H1 (cell line): ENCODE results near the gene OR51T1. TPM values are rescaled to one million over a fixed set of nuclear protein-coding genes. Genes with fewer than 3 reads are reported as not detected.
A peak's percentile ranks its signal among the peaks of the same experiment; 100 is the strongest.

Experiments used
- CTCF ChIA-PET: fragments of 300-600 bp; sonication (Branson Sonifier 250); formaldehyde crosslinking; loops from one replicate; lab custom pipeline; 2021; ENCODE audit not compliant: partially characterized antibody; lab: Charles Lee
- POLR2A ChIA-PET: fragments of 300-600 bp; sonication (Branson Sonifier 250); formaldehyde crosslinking; loops from one replicate; lab custom pipeline; 2021; ENCODE audit warnings: inconsistent platforms; ENCODE audit not compliant: partially characterized antibody; lab: Charles Lee
- DNase-seq, 2 experiments: peaks; one replicate each; pipeline versions ENCODE4 v3.0.0 to v3.0.0-alpha.2; 2010 to 2022; ENCODE audit warnings: low spot score in 2 of 2, low read depth in 1 of 2, mixed read lengths in 1 of 2
- FAIRE-seq: peaks from 2 replicates; lab custom pipeline; 2011; peaks lifted over from hg19 to GRCh38; lab: Jason Lieb, UNC
- H2AFZ ChIP-seq: 2 replicates; pipeline ENCODE4 v1.8.1; 2012; ENCODE audit warnings: low read length, inconsistent platforms
- H2AK5ac ChIP-seq: 2 replicates; pipeline ENCODE4 v1.6.1; 2013; ENCODE audit warnings: low read depth, low read length
- H2BK120ac ChIP-seq: replicated peaks from 2 replicates; pipeline ENCODE3; 2013; ENCODE audit warnings: low read depth, low read length, inconsistent platforms
- H2BK12ac ChIP-seq: 2 replicates; pipeline ENCODE4 v1.6.1; 2013; ENCODE audit warnings: low read depth, low read length
- H2BK15ac ChIP-seq: 2 replicates; pipeline ENCODE4 v1.6.1; 2013; ENCODE audit warnings: low read length
- H2BK20ac ChIP-seq: 2 replicates; pipeline ENCODE4 v1.6.1; 2013; ENCODE audit warnings: low read length
- H2BK5ac ChIP-seq: 2 replicates; pipeline ENCODE4 v1.6.1; 2013; ENCODE audit warnings: low read depth, low read length
- H3K14ac ChIP-seq: 2 replicates; pipeline ENCODE4 v1.6.1; 2013; ENCODE audit warnings: inconsistent platforms; ENCODE audit not compliant: insufficient read length
- H3K18ac ChIP-seq: 2 replicates; pipeline ENCODE4 v1.6.1; 2013; ENCODE audit warnings: low read length; ENCODE audit errors: extremely low read depth
- H3K23ac ChIP-seq: 2 replicates; pipeline ENCODE4 v1.6.1; 2013; ENCODE audit warnings: inconsistent platforms; ENCODE audit not compliant: insufficient read length
- H3K23me2 ChIP-seq: 2 replicates; pipeline ENCODE4 v1.6.1; 2013; ENCODE audit warnings: low read depth, low read length
- H3K27ac ChIP-seq: 2 replicates; pipeline ENCODE4 v1.6.1; 2011; ENCODE audit warnings: low read depth, low read length, inconsistent platforms
- H3K27me3 ChIP-seq, 4 experiments: replicated peaks in 1 of 4; 1 replicate in 1 of 4; 2 replicates in 3 of 4; pipeline versions ENCODE4 v1.6.1 to v1.8.1; 2011 to 2013; ENCODE audit warnings: low read length in 3 of 4, mild to moderate bottlenecking in 3 of 4, inconsistent platforms in 2 of 4, mixed read lengths in 2 of 4, moderate library complexity in 1 of 4; ENCODE audit not compliant: control insufficient read depth in 3 of 4, insufficient read depth in 3 of 4; ENCODE audit errors: extremely low read depth in 1 of 4
- H3K36me3 ChIP-seq, 4 experiments: 2 replicates each; pipeline versions ENCODE4 v1.6.1 to v1.8.1; 2011 to 2013; ENCODE audit warnings: mild to moderate bottlenecking in 4 of 4, low read length in 3 of 4, moderate library complexity in 2 of 4, control low read depth in 1 of 4, inconsistent platforms in 1 of 4; ENCODE audit not compliant: insufficient read depth in 4 of 4, control insufficient read depth in 2 of 4
- H3K4ac ChIP-seq: replicated peaks from 2 replicates; pipeline ENCODE3; 2013; ENCODE audit warnings: low read length, low read depth, mixed read lengths, inconsistent platforms; ENCODE audit not compliant: insufficient read length
- H3K4me1 ChIP-seq, 4 experiments: replicated peaks in 1 of 4; 1 replicate in 1 of 4; 2 replicates in 3 of 4; pipeline versions ENCODE4 v1.6.1 to v1.8.1; 2011 to 2013; ENCODE audit warnings: low read length in 3 of 4, inconsistent platforms in 2 of 4, mixed read lengths in 1 of 4; ENCODE audit not compliant: insufficient read depth in 4 of 4, control insufficient read depth in 3 of 4
- H3K4me2 ChIP-seq, 2 experiments: 2 replicates each; pipeline versions ENCODE4 v1.6.1 to v1.8.1; 2011 to 2013; ENCODE audit warnings: low read depth in 2 of 2, low read length in 2 of 2, control low read depth in 1 of 2, inconsistent platforms in 1 of 2, mild to moderate bottlenecking in 1 of 2; ENCODE audit not compliant: insufficient read depth in 1 of 2
- H3K4me3 ChIP-seq, 4 experiments: fragments of 200-600, 300-600 bp in 1 of 4; sonication (generic), shearing (Covaris generic), sonication (Bioruptor Twin) in 1 of 4; 2 replicates each; pipeline versions ENCODE4 v1.5.1 to v1.8.1; 2011 to 2016; ENCODE audit warnings: low read length in 4 of 4, low read depth in 3 of 4, control low read depth in 2 of 4, inconsistent platforms in 2 of 4, mild to moderate bottlenecking in 2 of 4, mixed read lengths in 1 of 4, moderate library complexity in 1 of 4; ENCODE audit not compliant: insufficient read depth in 2 of 4; ENCODE audit errors: extremely low read depth in 1 of 4
- H3K56ac ChIP-seq: replicated peaks from 2 replicates; pipeline ENCODE3; 2013; ENCODE audit warnings: low read depth, mild to moderate bottlenecking, mixed read lengths, low read length, inconsistent platforms; ENCODE audit not compliant: insufficient read length
- H3K79me1 ChIP-seq: 2 replicates; pipeline ENCODE4 v1.6.1; 2013; ENCODE audit warnings: low read depth, low read length, control low read depth
- H3K79me2 ChIP-seq, 2 experiments: 2 replicates each; pipeline versions ENCODE4 v1.6.1 to v1.8.1; 2012 to 2013; ENCODE audit warnings: low read length in 2 of 2, mild to moderate bottlenecking in 2 of 2, inconsistent platforms in 1 of 2; ENCODE audit not compliant: insufficient read depth in 2 of 2, control insufficient read depth in 1 of 2
- H3K9ac ChIP-seq, 4 experiments: replicated peaks in 1 of 4; 1 replicate in 1 of 4; 2 replicates in 3 of 4; pipeline versions ENCODE4 v1.6.1 to v1.8.1; 2011 to 2013; ENCODE audit warnings: low read depth in 3 of 4, low read length in 3 of 4, control low read depth in 2 of 4, mild to moderate bottlenecking in 2 of 4, moderate library complexity in 2 of 4, inconsistent platforms in 1 of 4; ENCODE audit errors: extremely low read depth in 1 of 4
- H3K9me3 ChIP-seq, 2 experiments: 2 replicates each; pipeline versions ENCODE4 v1.6.1 to v1.8.1; 2012 to 2013; ENCODE audit warnings: mild to moderate bottlenecking in 2 of 2, moderate library complexity in 2 of 2, control low read depth in 1 of 2, inconsistent platforms in 1 of 2, low read depth in 1 of 2, low read length in 1 of 2, mixed read lengths in 1 of 2; ENCODE audit not compliant: insufficient read depth in 2 of 2
- H4K20me1 ChIP-seq, 2 experiments: replicated peaks in 1 of 2; 2 replicates each; pipeline versions ENCODE3 to v1.8.1; 2011 to 2013; ENCODE audit warnings: inconsistent platforms in 2 of 2, low read length in 2 of 2, mild to moderate bottlenecking in 1 of 2; ENCODE audit not compliant: insufficient read depth in 2 of 2, control insufficient read depth in 1 of 2
- H4K5ac ChIP-seq: 2 replicates; pipeline ENCODE4 v1.6.1; 2013; ENCODE audit warnings: low read length, low read depth, mixed read lengths, inconsistent platforms; ENCODE audit not compliant: insufficient read length
- H4K8ac ChIP-seq: 2 replicates; pipeline ENCODE4 v1.8.0; 2013; ENCODE audit warnings: mild to moderate bottlenecking, moderate library complexity, low read length, inconsistent platforms; ENCODE audit not compliant: insufficient read depth; ENCODE audit errors: extremely low read depth
- H4K91ac ChIP-seq: replicated peaks from 2 replicates; pipeline ENCODE3; 2013; ENCODE audit warnings: low read length, mixed read lengths, inconsistent platforms; ENCODE audit not compliant: insufficient read length
- ATF2 ChIP-seq: IDR thresholded peaks from 2 replicates; pipeline ENCODE4 v1.6.1; 2012; ENCODE audit warnings: low read length, inconsistent platforms
- BRCA1 ChIP-seq: IDR thresholded peaks from 2 replicates; pipeline ENCODE4 v1.6.1; 2012; ENCODE audit warnings: low read depth, low read length, improper control_type of control experiment
- FOSL1 ChIP-seq: IDR thresholded peaks from 2 replicates; pipeline ENCODE4 v1.6.1; 2011; ENCODE audit warnings: mild to moderate bottlenecking, low read depth, low read length, moderate library complexity; ENCODE audit not compliant: insufficient read depth
- JUND ChIP-seq: IDR thresholded peaks from 2 replicates; pipeline ENCODE4 v1.6.1; 2011; ENCODE audit warnings: mild to moderate bottlenecking, improper control_type of control experiment, low read length
- NANOG ChIP-seq: IDR thresholded peaks from 2 replicates; pipeline ENCODE4 v1.6.1; 2011; ENCODE audit warnings: low read length, low read depth, mild to moderate bottlenecking, inconsistent platforms; ENCODE audit not compliant: insufficient read depth, poor library complexity, severe bottlenecking
- RAD21 ChIP-seq, 2 experiments: IDR thresholded peaks in 1 of 2; conservative IDR thresholded peaks in 1 of 2; 2 replicates each; pipeline ENCODE4 v1.6.1; 2011; ENCODE audit warnings: low read depth in 2 of 2, low read length in 2 of 2, improper control_type of control experiment in 1 of 2, inconsistent platforms in 1 of 2, mild to moderate bottlenecking in 1 of 2, moderate library complexity in 1 of 2
- SIRT6 ChIP-seq: IDR thresholded peaks from one replicate; pipeline ENCODE4 v1.7.1; 2012; ENCODE audit warnings: low read length, inconsistent platforms
- SP1 ChIP-seq: IDR thresholded peaks from 2 replicates; pipeline ENCODE4 v1.6.1; 2011; ENCODE audit warnings: low read depth, low read length
- TEAD4 ChIP-seq: IDR thresholded peaks from 2 replicates; pipeline ENCODE4 v1.6.1; 2012; ENCODE audit warnings: low read depth, low read length, inconsistent platforms, mixed read lengths
- WGBS, 2 experiments: shearing (Covaris generic) in 1 of 2; methylation state at CpG; one replicate each; pipeline versions ENCODE4 v1.1.6 to v1.1.7; 2013 to 2015; ENCODE audit warnings: low lambda C conversion rate in 2 of 2, mixed read lengths in 2 of 2, inconsistent platforms in 1 of 2, low coverage in 1 of 2, missing lambda C conversion rate in 1 of 2; ENCODE audit not compliant: insufficient replicate concordance in 2 of 2, insufficient coverage in 1 of 2, insufficient read length in 1 of 2; ENCODE audit errors: extremely low coverage in 1 of 2, missing lambda C conversion rate in 1 of 2; 5-methylcytosine and 5-hydroxymethylcytosine counted together
- polyA plus RNA-seq, 7 experiments: library from polyadenylated mRNA; depleted of rRNA in 3 of 7; stranded (reverse) in 5 of 7; unstranded in 2 of 7; fragments of >200 nt in 5 of 7; fragments of 200-250 nt in 2 of 7; gene quantifications; 1 replicate in 5 of 7; 2 replicates in 1 of 7; 4 replicates in 1 of 7; pipeline versions ENCODE4 v1.2.1 to v1.2.3, GENCODE V29; 2011 to 2013; ENCODE audit warnings: missing spikeins in 2 of 7, mixed read lengths in 2 of 7
- total RNA-seq: library from RNA; stranded (reverse); fragmentation: NEBNext Ultra II Directional; extraction: Animal tissue kit (Norgen Biotek cat#: 25700); gene quantifications from 2 replicates; pipeline ENCODE4 v1.2.1, GENCODE V29; 2021

Gene OR51T1
- total and polyA plus RNA-seq, 2 of the 8 experiments (the other 6 are each of a cell fraction or from before 2014, with no cell fraction given) = not detected

- H3K36me3 ChIP-seq = no peaks in the 10 kb centered on the region
- no peak overlapping the region for H2BK20ac ChIP-seq
- no peak overlapping the region for H3K56ac ChIP-seq
- no peak overlapping the region for H3K27ac ChIP-seq
- no peak overlapping the region for H2AK5ac ChIP-seq
- no peak overlapping the region for H2BK15ac ChIP-seq
- H3K4me3 ChIP-seq = no peak overlapping the region
- no peak overlapping the region for H3K18ac ChIP-seq
- 77% methylated on average over 2 of the region's 2 CpGs; no CpG with 5 or more reads in 1 of the 2 experiments for WGBS, 2 experiments
- FAIRE-seq (no peak), DNase-seq (no peak)
- ChIA-PET POLR2A (no interaction called here), CTCF (interaction anchor here (1.0 to 1.8 kb wide), 3 partner anchors 10 to 204 kb away, joined by 4 to 5 read pairs (median 4); no protein-coding TSS in a partner anchor)
- no peak overlapping the region for H2BK120ac ChIP-seq
- H3K23ac ChIP-seq = no peak overlapping the region
- H3K4me1 ChIP-seq = no peaks in the 10 kb centered on the region
- H4K20me1 ChIP-seq = no peaks in the 10 kb centered on the region
- H4K91ac ChIP-seq = no peak overlapping the region
- no peak overlapping the region for H4K5ac ChIP-seq
- H2BK5ac ChIP-seq = no peak overlapping the region
- no peaks in the 10 kb centered on the region for H3K27me3 ChIP-seq
- H3K79me1 ChIP-seq = no peaks in the 10 kb centered on the region
- no peak overlapping the region for H3K9ac ChIP-seq
- H3K14ac ChIP-seq = no peak overlapping the region
- H3K9me3 ChIP-seq = peaks cover 0 to 6% of the 10 kb centered on the region in 2 experiments; a peak in 1 of 4 replicates
- 0 out of 2 replicates have a peak overlapping the region, but pooled peaks have one; percentile 22 for H2AFZ ChIP-seq
- H3K4ac ChIP-seq = no peak overlapping the region
- no peaks in the 10 kb centered on the region for H3K79me2 ChIP-seq
- H2BK12ac ChIP-seq = no peak overlapping the region
- H3K23me2 ChIP-seq = no peaks in the 10 kb centered on the region
- H4K8ac ChIP-seq = no peak overlapping the region
- no peak overlapping the region for H3K4me2 ChIP-seq
- TF ChIP-seq NANOG (no peak), SIRT6 (no peak), SP1 (no peak), TEAD4 (no peak), FOSL1 (no peak), ATF2 (no peak), JUND (no peak), RAD21 (IDR thresholded peaks at IDR 0.05 in 1 of 2, conservative IDR thresholded peaks at IDR 0.05 in 1 of 2; ENCODE audit: low read depth in 2 of 2, low read length in 2 of 2) (peak in 1 of 2 experiments; percentile 27; a peak in 2 of 4 replicates), BRCA1 (no peak)
Observed at GRCh38 chr11:4839851-4840549, 41.7 kb upstream of the OR51T1 start.
